Colonic mucosa (tissue), 4 donors: Measurements from ENCODE around the gene SLC12A7. TPM values are rescaled to one million over a fixed set of nuclear protein-coding genes. Genes with fewer than 3 reads are reported as not detected.

Experiments
- DNase-seq: peaks from one replicate; pipeline ENCODE4 v3.0.0-alpha.2; 2020
- H3K27ac ChIP-seq: fragments of 200-600 bp; one replicate; pipeline ENCODE4 v1.8.0; 2021
- H3K27me3 ChIP-seq: fragments of 200-600 bp; one replicate; pipeline ENCODE4 v1.8.0; 2021
- H3K36me3 ChIP-seq: fragments of 200-600 bp; one replicate; pipeline ENCODE4 v1.8.0; 2021
- H3K4me1 ChIP-seq: fragments of 200-600 bp; one replicate; pipeline ENCODE4 v1.8.0; 2021; ENCODE audit warnings: mild to moderate bottlenecking
- H3K4me3 ChIP-seq: fragments of 200-600 bp; one replicate; pipeline ENCODE4 v1.8.0; 2021
- H3K9ac ChIP-seq, 2 donors: one replicate each; pipeline ENCODE4 v1.7.0; 2013; ENCODE audit warnings: control low read depth in 2 of 2, low read depth in 2 of 2, low read length in 2 of 2
- H3K9me3 ChIP-seq: fragments of 200-600 bp; one replicate; pipeline ENCODE4 v1.8.0; 2021
- intact Hi-C: fragments of 100-400 bp; cut with DNase I; formaldehyde crosslinking; loops from one replicate; pipeline ENCODE4 v1.14.1; 2022
- total RNA-seq, 2 donors: library from RNA; stranded (reverse); fragmentation: NEBNext Ultra II Directional in 1 of 2; extraction: Animal tissue kit (Norgen Biotek cat#: 25700) in 1 of 2; gene quantifications; one replicate each; pipeline ENCODE4 v1.2.1, GENCODE V29; 2021
- TF ChIP-seq, protein P1 (sequence below): fragments of 200-600 bp; IDR thresholded peaks from one replicate; pipeline ENCODE4 v1.8.0; 2022; ENCODE audit warnings: antibody characterized with exemption, mild to moderate bottlenecking
- donor health status: healthy.
- donor health status: DM: no; HTN: no; CAD: no.
- donor health status: DM: no; HTN: no; CAD: no.

SLC12A7 gene
- total RNA-seq, 2 donors from 2014 or later, result 64.6 to 81.2 TPM

- intact Hi-C loops, result no loop called here
- H3K4me3 ChIP-seq, result no peak overlapping the region
- no peak for DNase-seq
- H3K36me3 ChIP-seq, result peaks cover 4% of the 10 kb centered on the region
- H3K4me1 ChIP-seq, result no peaks in the 10 kb centered on the region
- H3K27ac ChIP-seq, result no peak overlapping the region
- H3K9me3 ChIP-seq, result no peaks in the 10 kb centered on the region
- TF ChIP-seq, protein P1, sequence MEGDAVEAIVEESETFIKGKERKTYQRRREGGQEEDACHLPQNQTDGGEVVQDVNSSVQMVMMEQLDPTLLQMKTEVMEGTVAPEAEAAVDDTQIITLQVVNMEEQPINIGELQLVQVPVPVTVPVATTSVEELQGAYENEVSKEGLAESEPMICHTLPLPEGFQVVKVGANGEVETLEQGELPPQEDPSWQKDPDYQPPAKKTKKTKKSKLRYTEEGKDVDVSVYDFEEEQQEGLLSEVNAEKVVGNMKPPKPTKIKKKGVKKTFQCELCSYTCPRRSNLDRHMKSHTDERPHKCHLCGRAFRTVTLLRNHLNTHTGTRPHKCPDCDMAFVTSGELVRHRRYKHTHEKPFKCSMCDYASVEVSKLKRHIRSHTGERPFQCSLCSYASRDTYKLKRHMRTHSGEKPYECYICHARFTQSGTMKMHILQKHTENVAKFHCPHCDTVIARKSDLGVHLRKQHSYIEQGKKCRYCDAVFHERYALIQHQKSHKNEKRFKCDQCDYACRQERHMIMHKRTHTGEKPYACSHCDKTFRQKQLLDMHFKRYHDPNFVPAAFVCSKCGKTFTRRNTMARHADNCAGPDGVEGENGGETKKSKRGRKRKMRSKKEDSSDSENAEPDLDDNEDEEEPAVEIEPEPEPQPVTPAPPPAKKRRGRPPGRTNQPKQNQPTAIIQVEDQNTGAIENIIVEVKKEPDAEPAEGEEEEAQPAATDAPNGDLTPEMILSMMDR, result no peak
- H3K9ac ChIP-seq, result no peak overlapping the region
- no peaks in the 10 kb centered on the region for H3K27me3 ChIP-seq
Measured at GRCh38 chr5:1058988-1059883, 52.6 kb downstream of the SLC12A7 start.

- intact Hi-C loops, result no loop called here
- no peak overlapping the region for H3K27ac ChIP-seq
- peaks cover 4% of the 10 kb centered on the region for H3K36me3 ChIP-seq
- TF ChIP-seq, protein P1, result no peak
- H3K27me3 ChIP-seq, result no peaks in the 10 kb centered on the region
- H3K9me3 ChIP-seq, result no peaks in the 10 kb centered on the region
- H3K4me3 ChIP-seq, result no peak overlapping the region
- no peak for DNase-seq
- H3K9ac ChIP-seq, result no peak overlapping the region
- no peaks in the 10 kb centered on the region for H3K4me1 ChIP-seq
Measured at GRCh38 chr5:1058083-1058945, 53.5 kb downstream of the SLC12A7 start.

DNA sequence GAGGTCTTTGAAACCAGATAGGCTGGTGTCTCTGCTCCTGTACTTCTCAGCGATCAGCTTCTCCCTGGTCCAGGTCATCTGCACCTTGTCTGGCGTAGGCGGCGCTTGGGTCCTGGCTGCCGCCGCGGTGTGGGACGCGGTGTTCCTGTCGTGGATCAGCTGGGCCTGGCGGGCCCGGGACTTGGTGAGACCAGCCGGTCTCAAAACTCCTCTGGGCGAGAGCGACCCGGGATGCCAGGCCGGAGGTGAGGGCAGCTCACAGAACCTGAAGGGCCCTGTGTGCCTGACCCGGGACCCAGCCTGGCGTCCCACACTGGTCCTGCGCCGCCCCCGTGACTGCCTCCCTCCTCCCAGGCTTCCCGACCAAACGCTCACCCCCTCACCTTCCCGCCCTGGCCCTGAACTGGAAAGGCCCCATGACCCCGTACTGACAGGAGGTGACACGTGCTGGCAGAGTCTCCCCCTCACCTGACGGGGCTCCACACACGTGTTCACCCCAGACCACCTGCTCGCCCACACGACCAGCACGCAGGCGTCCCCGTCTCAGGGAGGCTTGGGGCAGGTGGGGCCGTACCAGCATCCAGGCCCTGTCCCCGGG lies 54.3 kb downstream of the SLC12A7 start:
- Histone ChIP-seq H3K36me3 (peaks cover 4% of the 10 kb centered on the region), H3K4me1 (no peaks in the 10 kb centered on the region), H3K27ac (no peak overlapping the region), H3K9me3 (no peaks in the 10 kb centered on the region), H3K4me3 (no peak overlapping the region), H3K27me3 (no peaks in the 10 kb centered on the region), H3K9ac (no peak overlapping the region)
- DNase-seq, result no peak
- TF ChIP-seq, protein P1, result no peak
- intact Hi-C loops, result no loop called here

DNA sequence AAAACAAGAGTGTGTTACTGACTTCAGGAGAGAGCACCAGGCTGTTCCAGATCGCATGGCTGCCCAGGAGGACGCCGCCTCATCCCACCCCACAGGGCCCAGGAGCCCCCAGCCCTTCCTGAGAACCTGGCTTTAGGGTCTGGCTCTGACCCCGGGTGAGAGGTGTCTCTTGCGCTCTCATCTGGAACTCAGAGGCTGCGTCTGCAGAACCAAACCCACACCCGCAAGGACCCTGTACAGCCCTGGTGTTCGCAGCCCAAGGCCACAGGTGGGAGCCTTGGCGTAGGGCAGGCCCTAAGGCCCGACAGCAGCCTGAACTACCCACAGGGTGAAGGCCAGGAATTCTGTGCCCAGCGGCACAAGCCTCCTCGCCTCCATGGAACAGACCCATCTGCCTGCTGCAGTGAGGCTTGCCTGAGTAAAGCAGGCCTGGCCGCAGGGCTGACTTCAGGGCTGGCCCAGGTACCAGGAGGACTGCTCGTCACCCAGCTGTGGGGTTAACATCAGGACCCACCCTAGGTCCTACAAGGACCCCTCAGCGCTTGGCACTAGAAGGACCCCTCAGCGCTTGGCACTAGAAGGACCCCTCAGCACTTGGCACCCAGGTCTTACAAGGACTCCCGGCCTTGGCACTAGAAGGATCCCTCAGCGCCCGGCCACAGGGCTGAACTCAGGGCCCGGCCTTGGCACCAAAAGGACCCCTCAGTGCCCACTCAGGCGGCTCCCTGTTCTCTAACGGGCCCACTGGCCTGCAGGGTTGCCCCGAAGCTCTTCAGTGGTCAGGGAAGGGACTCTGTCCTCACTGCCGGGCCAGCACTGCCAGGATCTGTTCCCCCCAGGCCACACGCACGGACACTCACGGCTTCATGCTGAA lies 55.0 kb downstream of the SLC12A7 start:
- Histone ChIP-seq H3K27me3 (no peaks in the 10 kb centered on the region), H3K4me1 (no peaks in the 10 kb centered on the region), H3K4me3 (no peak overlapping the region), H3K9ac (no peak overlapping the region), H3K36me3 (peaks cover 4% of the 10 kb centered on the region), H3K27ac (no peak overlapping the region), H3K9me3 (no peaks in the 10 kb centered on the region)
- TF ChIP-seq, protein P1, result no peak
- intact Hi-C loops, result no loop called here
- DNase-seq, result no peak
